ENCODE results near the gene WTAP.

Gene WTAP

DNA sequence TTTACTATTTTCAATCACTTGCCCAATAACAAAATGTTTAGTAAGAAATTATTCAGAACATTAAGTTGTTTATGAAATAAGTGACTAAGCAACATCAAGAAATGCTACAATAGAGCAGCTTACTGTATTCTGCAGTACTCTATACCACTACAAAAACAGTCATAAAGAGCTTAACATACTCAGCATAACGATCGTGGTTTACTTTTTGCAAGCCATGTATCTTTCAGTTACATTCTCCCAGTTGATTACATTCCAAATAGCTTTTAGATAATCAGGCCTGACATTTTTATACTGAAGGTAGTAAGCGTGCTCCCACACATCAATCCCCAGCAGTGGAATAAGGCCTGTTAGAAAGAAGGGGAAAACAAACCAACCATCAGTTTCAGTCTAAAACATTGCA lies 45.0 kb upstream of the WTAP start:
- H3K4me3 ChIP-seq (replicated peaks; ENCODE audit: low read depth, low read length) = no peak overlapping the region
- DNase-seq (ENCODE audit: extremely low read depth, low read depth) = no peak
- TF ChIP-seq, protein P1, sequence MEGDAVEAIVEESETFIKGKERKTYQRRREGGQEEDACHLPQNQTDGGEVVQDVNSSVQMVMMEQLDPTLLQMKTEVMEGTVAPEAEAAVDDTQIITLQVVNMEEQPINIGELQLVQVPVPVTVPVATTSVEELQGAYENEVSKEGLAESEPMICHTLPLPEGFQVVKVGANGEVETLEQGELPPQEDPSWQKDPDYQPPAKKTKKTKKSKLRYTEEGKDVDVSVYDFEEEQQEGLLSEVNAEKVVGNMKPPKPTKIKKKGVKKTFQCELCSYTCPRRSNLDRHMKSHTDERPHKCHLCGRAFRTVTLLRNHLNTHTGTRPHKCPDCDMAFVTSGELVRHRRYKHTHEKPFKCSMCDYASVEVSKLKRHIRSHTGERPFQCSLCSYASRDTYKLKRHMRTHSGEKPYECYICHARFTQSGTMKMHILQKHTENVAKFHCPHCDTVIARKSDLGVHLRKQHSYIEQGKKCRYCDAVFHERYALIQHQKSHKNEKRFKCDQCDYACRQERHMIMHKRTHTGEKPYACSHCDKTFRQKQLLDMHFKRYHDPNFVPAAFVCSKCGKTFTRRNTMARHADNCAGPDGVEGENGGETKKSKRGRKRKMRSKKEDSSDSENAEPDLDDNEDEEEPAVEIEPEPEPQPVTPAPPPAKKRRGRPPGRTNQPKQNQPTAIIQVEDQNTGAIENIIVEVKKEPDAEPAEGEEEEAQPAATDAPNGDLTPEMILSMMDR (IDR thresholded peaks at IDR 0.05; ENCODE audit: low read depth, low read length, missing control alignments) = no peak

- no peak overlapping the region for H3K4me3 ChIP-seq (replicated peaks; ENCODE audit: low read depth, low read length)
- no peak for DNase-seq (ENCODE audit: extremely low read depth, low read depth)
- TF ChIP-seq, protein P1 (IDR thresholded peaks at IDR 0.05; ENCODE audit: low read depth, low read length, missing control alignments) = no peak
Observed at GRCh38 chr6:159682810-159683209, 44.5 kb upstream of the WTAP start.

GRCh38 chr6:159684013-159684304 lies 43.3 kb upstream of the WTAP start:
- no peak overlapping the region for H3K4me3 ChIP-seq (replicated peaks; ENCODE audit: low read depth, low read length)
- TF ChIP-seq, protein P1 (IDR thresholded peaks at IDR 0.05; ENCODE audit: low read depth, low read length, missing control alignments) = no peak
- no peak for DNase-seq (ENCODE audit: extremely low read depth, low read depth)

GRCh38 chr6:159686040-159686439 lies 41.3 kb upstream of the WTAP start:
- DNase-seq (ENCODE audit: extremely low read depth, low read depth) = no peak
- no peak overlapping the region for H3K4me3 ChIP-seq (replicated peaks; ENCODE audit: low read depth, low read length)
- TF ChIP-seq, protein P1 (IDR thresholded peaks at IDR 0.05; ENCODE audit: low read depth, low read length, missing control alignments) = no peak

GRCh38 chr6:159686703-159687102 lies 40.6 kb upstream of the WTAP start:
- TF ChIP-seq, protein P1 (IDR thresholded peaks at IDR 0.05; ENCODE audit: low read depth, low read length, missing control alignments) = no peak
- H3K4me3 ChIP-seq (replicated peaks; ENCODE audit: low read depth, low read length) = no peak overlapping the region
- DNase-seq (ENCODE audit: extremely low read depth, low read depth) = no peak

GRCh38 chr6:159687341-159687740 lies 40.0 kb upstream of the WTAP start:
- H3K4me3 ChIP-seq (replicated peaks; ENCODE audit: low read depth, low read length) = no peak overlapping the region
- TF ChIP-seq, protein P1 (IDR thresholded peaks at IDR 0.05; ENCODE audit: low read depth, low read length, missing control alignments) = no peak
- no peak for DNase-seq (ENCODE audit: extremely low read depth, low read depth)

DNA sequence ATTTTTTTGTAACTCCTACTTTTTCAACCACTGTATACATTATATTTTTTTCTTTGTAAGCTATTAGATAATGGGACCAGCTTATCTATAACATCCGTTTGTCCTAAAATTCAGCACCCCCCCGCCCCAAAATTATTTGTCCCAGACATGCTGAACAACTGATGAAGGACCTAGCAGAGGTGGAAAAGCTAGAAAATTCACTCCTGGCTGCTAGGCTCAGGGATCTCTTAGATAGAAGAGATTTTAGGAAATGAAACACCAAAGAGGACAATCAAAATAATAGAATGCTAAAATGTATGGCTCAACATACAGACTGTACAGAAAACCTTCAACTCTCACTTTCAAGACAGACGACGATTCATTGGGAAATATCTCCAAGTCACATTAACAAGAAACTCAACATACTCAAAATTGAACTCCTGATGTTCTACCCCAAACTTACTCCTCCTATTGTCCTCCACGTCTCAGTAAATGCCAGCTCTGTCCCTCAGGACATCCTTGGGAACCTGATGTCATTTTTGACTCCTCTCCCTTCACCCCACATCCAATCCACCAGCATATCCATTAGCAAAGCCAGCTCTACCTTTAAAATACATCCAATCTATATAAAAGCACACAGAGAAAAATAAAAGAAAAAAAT lies 38.9 kb upstream of the WTAP start:
- TF ChIP-seq, protein P1 (IDR thresholded peaks at IDR 0.05; ENCODE audit: low read depth, low read length, missing control alignments) = no peak
- no peak overlapping the region for H3K4me3 ChIP-seq (replicated peaks; ENCODE audit: low read depth, low read length)
- no peak for DNase-seq (ENCODE audit: extremely low read depth, low read depth)

All from HFF-Myc (cell line).